Stimulated activated CD4-positive, alpha-beta T cell treated with anti-CD3 and anti-CD28 coated beads, TNF-alpha, amount 100 ng/mL, for 48 hours (primary cell): ENCODE data around the gene KLF6.

Experiments
- DNase-seq, 3 donors: peaks; one replicate each; pipeline ENCODE4 v3.0.0-alpha.2; 2020; ENCODE audit warnings: low read depth in 3 of 3

The KLF6 gene

GRCh38 chr10:3729397-3729976 is 55.5 kb downstream of the KLF6 start:
- no peak for DNase-seq

DNA sequence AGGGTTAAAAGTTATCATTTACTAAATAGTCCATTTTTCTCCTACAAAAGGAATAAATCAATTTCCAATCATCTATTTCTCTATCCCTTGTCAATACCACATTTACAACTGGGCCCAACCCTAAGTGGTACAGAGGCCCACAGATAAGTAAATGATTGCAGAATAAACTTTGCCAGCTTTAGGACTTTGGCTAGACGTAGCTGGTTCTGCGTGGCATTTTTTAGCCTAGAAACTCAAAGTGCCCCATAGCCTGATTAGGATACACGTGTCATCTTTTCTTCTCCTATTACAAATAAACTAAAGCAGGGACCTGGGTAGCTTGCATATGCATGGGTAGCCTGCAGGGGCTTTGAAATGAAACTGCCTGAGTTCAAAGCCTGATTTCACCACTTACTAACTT is 56.4 kb downstream of the KLF6 start:
- DNase-seq = no peak

DNA sequence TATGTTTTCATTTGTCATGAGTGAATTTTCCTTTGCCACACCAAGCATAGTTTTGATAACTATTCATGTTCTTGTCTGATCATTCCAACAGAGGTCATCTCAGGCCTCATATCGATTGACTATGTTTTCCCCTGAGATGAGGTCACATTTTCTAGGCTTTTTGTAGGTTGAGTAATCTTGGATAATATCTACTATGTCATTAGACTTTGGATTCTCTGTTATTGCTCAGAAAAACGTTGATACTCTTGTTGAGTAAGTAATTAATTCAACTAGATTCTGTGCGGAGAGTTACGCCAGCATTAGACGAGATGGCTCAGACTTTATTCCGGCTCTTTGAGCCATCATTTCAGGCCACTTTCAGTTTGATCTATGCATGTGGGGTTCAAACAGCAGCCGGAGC is 57.7 kb downstream of the KLF6 start:
- DNase-seq = no peak
